Hepatocyte (in vitro differentiated cells): Measurements from ENCODE around the gene OR5M3.

Experiments
- EZH2 ChIP-seq: fragments of 200-600 bp; sonication (generic); IDR thresholded peaks from 2 replicates; pipeline ENCODE4 v1.6.1; 2016; ENCODE audit warnings: antibody characterized with exemption, mild to moderate bottlenecking, borderline replicate concordance
- EZH2phosphoT487 ChIP-seq: fragments of 200-600 bp; sonication (generic); IDR thresholded peaks from one replicate; pipeline ENCODE4 v1.6.1; 2018; ENCODE audit warnings: antibody characterized with exemption, mild to moderate bottlenecking, low read depth, moderate library complexity; ENCODE audit not compliant: unreplicated experiment, severe bottlenecking
- TF ChIP-seq, protein P1 (sequence below): fragments of 200-600 bp; sonication (generic); IDR thresholded peaks from 2 replicates; pipeline ENCODE4 v1.5.1; 2016; ENCODE audit warnings: antibody characterized with exemption, mild to moderate bottlenecking; ENCODE audit not compliant: poor library complexity

DNA sequence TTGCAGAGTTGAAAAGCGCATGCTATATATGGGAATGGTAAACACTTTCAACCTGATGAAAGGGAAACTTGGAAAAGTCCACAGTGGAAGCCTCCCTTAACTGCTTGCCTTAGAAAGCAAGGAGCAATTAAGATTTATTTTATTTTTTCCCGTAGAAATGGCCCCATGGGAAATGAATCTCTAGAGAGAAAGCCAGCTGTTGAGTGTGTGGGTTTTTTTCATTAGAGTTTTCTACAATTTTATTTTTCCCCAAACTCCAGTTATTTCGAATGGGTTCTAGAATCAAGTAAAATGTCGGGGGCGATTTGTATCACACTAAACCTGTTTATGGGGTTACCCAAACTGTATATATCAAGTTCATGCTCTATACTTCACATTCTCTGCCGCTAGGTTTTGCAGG is at the start of gene OR5M3:
- no peak for TF ChIP-seq EZH2
- TF ChIP-seq, protein P1, sequence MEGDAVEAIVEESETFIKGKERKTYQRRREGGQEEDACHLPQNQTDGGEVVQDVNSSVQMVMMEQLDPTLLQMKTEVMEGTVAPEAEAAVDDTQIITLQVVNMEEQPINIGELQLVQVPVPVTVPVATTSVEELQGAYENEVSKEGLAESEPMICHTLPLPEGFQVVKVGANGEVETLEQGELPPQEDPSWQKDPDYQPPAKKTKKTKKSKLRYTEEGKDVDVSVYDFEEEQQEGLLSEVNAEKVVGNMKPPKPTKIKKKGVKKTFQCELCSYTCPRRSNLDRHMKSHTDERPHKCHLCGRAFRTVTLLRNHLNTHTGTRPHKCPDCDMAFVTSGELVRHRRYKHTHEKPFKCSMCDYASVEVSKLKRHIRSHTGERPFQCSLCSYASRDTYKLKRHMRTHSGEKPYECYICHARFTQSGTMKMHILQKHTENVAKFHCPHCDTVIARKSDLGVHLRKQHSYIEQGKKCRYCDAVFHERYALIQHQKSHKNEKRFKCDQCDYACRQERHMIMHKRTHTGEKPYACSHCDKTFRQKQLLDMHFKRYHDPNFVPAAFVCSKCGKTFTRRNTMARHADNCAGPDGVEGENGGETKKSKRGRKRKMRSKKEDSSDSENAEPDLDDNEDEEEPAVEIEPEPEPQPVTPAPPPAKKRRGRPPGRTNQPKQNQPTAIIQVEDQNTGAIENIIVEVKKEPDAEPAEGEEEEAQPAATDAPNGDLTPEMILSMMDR, result no peak
- TF ChIP-seq EZH2phosphoT487, result no peak
